HG03571 (cell line): ENCODE data around the gene WIF1.

Experiments
- ATAC-seq: cut with Tn5 transposase; IDR thresholded peaks from one replicate; pipeline ENCODE4 v1.9.1; 2021; ENCODE audit not compliant: unreplicated experiment

The WIF1 gene, protein sequence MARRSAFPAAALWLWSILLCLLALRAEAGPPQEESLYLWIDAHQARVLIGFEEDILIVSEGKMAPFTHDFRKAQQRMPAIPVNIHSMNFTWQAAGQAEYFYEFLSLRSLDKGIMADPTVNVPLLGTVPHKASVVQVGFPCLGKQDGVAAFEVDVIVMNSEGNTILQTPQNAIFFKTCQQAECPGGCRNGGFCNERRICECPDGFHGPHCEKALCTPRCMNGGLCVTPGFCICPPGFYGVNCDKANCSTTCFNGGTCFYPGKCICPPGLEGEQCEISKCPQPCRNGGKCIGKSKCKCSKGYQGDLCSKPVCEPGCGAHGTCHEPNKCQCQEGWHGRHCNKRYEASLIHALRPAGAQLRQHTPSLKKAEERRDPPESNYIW

DNA sequence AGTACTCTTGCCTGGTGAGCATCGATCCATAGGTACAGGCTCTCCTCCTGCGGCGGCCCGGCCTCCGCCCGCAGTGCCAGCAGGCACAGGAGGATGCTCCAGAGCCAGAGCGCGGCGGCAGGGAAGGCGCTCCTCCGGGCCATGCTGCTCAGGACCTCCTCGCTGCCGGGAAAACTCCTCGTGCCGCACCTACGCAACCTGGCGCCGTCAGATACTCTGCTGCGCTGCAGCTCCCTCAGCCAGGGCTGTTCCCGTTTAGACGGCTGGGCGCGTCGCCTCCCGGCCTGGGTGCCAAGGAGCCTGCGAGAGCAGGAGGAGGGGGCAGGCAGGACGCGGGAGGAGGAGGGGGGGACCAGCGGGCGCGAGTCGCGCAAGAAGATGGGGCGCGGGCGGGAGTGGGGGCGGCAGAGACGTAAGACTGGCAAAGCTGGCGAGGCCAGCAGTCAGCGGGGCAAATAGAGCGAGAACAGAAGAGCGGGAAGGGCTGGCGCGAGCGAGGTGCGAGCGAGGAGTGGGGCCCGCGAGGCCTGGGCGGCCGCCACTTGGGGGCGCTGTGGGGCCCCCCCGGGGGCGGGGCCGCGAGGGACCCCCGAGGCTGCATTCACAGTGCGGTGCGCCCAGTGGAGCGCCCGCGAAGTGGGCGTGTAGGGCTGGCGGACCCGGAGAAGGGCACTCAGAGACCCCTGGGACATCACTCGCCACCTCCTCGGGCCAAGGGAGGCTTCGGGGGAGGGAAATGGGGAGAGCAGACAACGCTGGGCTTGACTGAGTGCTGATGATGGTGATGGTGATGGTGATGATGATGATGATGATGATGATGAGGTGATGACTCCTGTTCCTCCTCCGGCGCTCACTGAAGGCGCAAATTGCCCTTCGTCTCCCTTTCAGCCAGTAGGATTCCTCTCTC, at the start of gene WIF1:
WIF1 (minus strand) TSS at position 257 of the 907 bp plus-strand sequence; CDS start at position 143, 114 bp downstream.
- ATAC-seq, result no peak

DNA sequence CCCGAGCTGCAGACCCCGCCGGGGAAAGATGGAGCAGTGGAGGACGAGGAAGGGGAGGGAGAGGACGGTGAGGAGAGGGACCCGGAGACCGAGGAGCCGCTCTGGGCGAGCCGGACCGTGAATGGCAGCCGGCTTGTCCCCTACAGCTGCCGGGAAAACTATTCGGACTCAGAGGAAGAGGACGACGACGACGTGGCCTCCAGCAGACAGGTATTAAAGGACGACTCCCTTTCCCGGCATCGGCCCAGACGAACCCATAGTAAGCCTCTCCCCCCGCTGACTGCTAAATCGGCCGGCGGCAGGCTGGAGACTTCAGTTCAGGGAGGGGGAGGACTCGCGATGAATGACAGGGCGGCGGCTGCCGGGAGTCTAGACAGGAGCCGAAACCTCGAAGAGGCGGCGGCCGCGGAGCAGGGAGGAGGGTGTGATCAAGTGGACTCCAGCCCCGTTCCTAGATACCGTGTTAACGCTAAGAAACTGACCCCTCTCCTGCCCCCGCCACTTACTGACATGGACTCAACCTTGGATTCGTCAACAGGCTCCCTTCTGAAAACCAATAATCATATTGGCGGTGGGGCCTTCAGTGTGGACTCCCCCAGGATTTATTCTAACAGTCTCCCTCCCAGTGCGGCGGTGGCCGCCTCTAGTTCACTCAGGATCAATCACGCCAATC, 49.2 kb upstream of the WIF1 start:
- ATAC-seq, result peak; percentile 35

DNA sequence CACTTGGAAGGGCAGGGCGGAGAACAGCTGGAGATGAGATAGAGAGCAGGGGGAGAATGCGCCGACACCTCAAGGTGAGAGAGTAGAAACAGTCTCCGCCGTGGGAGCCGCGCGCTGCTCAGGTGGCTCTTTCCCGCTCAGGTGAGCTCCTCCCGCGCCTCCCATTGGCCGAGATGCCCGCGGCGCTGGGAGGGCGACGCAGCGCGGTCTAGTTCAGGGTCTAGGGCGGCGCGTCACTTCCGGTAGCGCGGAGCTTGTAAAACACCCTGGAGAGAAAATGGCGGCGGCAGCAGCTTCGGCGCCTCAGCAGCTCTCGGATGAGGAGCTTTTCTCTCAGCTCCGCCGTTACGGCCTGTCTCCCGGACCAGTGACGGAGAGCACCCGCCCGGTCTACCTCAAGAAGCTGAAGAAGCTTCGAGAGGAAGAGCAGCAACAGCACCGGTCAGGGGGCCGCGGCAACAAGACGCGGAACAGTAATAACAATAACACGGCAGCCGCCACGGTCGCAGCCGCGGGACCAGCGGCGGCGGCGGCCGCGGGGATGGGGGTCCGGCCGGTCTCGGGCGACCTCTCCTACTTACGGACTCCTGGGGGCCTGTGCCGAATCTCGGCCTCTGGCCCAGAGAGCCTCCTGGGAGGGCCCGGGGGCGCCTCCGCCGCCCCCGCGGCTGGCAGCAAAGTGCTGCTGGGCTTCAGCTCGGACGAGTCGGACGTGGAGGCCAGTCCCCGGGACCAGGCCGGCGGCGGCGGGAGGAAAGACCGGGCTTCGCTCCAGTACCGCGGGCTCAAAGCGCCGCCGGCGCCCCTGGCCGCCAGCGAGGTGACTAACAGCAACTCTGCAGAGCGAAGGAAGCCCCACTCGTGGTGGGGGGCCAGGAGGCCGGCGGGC, 48.5 kb upstream of the WIF1 start, which contains the start of gene LEMD3:
LEMD3 (plus strand) TSS at position 264 of the 889 bp plus-strand sequence; CDS start at position 278, 14 bp downstream.
- peak; percentile 92 for ATAC-seq

DNA sequence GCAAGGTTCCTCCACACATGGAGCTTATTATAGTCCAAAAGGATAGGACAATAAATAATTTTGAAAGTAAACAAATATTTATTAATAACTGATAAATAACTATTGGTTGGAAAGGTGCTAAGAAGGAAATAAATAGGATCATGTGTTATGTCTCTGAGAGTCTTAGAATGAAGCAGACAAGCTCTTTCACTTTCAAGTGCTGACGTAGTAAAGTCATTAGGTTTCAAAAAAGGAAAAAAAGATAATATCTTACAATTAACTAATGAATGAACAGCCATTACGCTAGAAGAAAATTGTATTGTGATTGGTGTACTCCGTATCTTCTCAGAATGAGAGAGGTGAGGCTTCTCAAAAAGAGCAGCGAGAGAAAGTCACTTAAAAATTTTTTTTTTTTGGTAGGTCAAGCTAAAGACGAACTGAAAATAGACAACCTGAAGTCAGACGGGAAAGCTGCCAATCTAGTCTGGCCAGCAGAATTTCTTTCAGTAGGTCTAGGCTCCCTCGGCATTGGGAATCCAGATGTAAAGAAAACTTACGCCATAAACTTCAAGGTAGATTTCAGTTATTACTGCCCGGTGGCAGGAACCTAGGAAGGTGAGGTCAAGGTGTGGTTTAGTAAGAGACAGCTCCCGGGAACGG, 47.7 kb upstream of the WIF1 start:
- peak; percentile 2 for ATAC-seq

DNA sequence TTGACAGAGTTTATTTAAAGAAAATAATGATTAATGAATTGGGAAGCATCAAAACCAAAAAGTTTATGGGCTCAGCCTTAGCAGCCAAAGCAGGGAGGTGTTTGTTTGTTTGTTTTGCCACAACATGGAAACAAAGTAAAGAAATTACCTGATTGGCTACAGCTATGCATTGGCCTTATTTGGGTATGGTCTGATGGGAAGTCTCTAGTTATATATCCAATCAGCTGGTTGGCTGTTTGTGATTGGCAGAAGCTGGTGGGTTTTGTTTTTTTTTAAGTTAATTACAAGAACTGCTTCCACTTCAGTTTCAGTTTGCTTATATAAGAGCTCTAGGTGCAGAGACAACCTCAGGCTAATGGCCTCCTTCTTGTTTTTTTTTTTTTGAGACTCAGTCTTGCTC, 43.7 kb upstream of the WIF1 start:
- no peak for ATAC-seq

DNA sequence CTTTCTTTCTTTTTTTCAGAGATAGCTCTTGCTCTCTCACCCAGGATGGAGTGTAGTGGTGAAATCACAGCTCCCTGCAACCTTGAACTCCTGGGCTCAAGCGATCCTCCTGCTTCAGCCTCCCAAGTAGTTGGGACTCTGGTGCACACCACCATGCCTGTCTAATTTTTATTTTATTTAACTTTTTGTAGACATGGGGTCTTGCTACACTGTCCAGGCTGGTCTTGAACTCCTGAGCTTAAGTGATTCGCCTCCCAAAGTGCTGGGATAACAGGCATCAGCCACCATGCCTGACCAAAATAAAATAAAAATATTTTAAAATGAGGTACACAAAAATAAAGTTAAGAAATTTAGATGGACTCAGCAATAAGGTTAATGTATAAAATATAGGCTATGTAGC, 43.1 kb upstream of the WIF1 start:
- ATAC-seq, result no peak

DNA sequence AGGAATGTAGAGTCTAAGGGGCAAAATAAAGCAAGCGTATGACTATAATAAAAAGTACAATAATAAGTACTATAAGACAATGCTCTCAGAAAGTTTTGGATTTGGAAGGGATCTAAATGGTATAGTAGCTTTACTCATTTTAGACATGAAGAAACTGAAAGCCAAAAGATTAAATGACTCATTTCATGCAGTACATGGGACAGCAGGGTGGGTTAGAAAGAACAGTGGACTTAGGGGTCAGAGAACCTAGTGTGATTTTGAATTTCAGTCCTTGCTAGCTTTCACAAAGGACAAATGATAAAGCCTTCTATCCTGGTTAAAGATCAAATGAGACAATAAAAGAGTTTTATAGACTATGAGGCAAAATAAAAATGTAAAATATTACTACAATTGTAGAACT, 41.5 kb upstream of the WIF1 start:
- ATAC-seq, result no peak

DNA sequence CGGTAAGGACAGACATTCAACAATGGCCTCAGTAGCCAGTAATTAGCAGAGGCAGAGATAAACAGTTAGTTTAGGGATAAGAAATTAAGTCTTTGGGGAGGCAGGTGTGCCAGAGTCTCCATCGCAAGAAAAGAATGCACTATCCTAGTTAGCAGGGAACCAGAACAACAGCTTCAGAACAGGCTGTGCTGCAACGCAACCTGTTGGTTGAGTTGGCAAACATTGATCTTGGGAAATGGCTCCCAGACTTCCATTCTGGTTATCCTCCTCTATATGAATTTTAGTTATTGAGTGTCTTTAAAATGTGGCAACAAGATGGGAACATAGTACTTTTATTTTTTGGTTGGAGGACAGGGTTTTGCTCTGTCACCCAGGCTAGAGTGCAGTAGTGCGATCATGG, 36.0 kb upstream of the WIF1 start:
- no peak for ATAC-seq

DNA sequence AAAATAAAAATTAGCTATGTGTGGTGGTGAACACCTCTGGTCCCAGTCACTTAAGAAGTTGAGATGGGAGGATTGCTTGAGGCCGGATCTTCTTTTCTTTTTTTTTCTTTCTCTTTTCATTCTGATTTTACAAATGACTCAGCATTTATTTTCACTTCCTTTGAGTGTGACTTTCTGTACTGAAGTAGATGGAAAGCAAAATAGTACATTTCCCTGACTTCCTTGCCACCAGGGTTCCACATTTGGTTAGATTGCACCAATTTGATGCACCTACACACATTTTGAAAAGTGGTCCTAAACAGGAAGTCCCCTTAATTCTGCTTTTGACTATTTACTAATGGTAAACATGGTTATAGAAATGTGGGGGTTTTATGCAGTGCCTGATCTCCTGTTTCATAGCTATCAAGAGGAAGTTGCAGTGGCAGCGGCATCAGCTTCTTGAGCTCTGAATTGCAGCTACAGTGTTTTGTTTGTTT, 35.3 kb upstream of the WIF1 start:
- ATAC-seq, result peak; percentile 90

DNA sequence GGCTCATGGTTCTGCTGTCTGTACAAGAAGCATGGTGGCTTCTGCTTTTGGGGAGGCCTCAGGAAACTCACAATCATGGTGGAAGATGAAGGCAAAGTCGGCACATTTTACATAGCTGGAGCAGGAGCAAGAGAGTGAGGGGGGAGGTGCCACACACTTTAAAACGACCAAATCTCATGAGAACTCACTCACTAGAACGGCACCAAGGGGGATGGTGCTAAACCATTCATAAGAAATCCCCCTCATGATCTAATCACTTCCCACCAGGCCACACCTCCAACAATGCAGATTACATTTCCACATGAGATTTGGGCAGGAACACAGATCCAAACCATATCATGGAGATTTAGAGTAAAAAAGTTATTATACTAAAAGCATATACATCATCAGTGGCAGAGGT, 34.7 kb upstream of the WIF1 start:
- ATAC-seq, result peak; percentile 28

DNA sequence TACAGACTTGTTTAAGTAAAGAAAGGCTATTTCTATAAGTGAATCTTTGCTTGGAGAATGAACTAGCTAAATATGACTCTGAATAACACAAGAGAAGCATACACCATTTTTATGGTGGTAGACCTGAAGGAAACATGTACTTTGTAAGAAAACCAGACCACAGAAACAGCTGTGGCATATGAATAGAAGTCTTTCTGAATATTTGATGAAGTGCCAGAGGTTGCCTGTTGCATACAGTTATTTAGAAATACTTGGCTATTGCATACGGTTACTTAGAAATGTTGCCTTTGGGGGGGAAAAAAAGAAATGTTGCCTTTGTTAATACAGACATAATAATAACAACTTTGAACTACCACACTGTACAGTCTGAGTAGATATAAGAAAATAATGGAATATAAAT, 31.5 kb upstream of the WIF1 start:
- no peak for ATAC-seq

DNA sequence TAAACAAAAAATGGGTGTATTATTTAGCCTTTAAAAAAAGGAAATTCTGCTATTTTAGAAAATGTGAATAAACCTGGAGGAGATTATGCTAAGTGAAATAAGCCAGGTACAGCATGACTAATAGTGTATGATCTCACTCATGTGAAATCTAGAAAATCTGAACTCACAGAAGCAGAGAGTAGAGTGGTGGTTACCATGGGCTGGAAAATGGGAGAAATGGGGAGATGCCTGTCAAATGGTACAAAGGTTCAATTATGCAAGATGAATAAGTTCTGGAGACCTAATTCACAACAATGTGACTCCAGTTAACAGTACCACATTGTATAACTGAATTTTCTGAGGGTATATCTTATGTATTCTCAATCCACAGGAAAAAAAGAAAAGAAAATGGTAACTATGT, 30.9 kb upstream of the WIF1 start:
- no peak for ATAC-seq

DNA sequence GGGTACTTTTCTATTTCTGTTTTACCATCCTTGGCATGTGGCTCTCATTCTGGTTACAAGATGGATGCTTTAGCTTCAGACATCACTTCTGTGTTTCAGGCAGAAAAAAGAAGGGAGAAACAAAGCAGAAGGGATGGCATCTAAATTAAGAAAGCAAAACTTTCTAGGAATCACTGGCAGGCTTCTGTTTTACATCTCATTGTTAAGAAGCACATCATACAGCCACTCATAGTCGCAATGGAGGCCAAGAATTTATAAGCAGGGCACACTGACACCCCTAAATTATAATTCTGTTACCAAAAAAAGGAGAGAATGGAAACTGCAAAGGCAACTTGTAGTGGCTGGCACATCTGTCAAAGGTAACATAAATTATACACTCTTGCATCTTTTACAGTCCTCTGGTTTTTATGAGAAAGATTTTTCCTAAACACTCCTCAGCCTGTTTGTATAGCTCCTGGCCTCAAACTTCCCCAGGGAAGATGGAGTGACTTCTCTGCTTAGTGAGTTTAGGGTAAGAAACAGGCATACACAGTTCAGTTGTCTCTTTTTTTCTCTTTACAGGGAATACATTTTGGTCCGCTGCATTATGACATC, 26.3 kb upstream of the WIF1 start:
- no peak for ATAC-seq

DNA sequence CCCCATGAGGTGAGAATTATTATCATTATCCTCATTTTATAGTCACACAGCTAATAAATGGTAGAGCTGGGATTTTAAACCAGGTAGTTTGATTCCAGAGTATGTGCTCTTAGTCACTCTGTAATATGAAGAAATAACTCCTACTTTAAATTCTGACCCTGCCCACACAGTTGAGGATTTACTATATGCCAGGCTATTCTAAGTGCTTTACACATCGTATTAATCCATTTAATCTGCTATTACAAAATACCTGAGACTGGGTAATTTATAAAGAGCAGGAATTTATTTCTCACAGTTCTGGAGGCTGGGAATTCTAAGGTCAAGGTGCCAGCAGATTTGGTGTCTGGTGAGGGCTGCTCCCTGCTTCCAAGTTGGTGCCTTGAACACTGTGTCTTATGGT, 19.6 kb upstream of the WIF1 start:
- ATAC-seq, result no peak

DNA sequence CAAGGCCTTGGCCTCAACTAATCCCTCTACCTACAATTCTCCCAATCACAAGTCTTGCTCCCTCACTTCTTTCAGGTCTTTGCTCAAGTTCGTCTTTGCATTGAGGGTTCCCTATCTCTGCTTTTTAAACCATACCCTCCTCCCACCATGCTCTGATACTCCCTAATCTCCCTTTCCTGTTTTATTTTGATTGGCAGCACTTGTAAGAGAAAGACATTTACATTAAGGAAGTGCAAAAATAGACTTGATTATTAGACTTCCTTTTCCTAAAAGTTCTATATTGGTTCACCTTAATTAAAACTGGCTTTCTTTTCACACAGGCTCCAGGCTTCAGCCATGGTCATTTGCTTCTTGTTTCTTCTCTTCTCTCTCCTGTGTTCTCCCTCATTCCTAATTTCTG, 18.3 kb upstream of the WIF1 start:
- no peak for ATAC-seq

DNA sequence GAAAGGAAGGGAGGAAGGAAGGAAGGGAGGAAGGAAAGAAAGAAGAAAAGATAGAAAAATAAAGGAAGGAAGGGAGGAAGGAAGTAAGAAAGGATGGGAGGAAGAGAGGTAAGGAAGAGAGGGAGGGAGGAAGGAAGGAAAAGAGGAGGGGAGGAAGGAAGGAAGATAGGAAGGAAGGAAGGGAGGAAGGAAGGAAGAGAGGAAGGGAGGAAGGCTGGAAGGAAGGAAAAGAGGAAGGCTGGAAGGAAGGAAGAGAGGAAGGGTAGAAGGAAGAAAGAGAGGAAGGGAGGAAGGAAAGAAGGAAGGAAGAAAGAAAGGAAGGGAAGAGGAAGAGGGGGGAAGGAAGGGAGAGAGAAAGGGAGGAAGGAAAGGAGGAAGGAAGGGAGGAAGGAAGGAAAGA, 12.8 kb upstream of the WIF1 start:
- ATAC-seq, result no peak

DNA sequence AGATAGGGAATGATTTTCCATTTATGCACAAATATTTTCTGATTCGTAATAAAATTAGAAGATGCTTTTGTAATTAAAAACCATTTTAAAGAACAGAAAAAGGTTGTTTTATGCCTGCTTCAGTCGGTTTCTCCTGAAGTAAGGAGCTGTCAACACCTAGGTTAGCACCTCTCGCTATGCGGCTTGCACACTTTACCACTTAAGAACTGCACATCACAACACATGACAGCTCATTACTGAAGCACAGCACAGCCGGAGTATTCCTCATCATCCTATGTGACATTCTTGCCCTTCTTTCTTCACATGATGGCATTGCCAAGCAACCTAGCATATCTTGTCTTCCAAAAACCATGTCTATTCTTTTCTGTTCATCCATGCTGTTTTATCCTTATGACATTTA, 5.4 kb upstream of the WIF1 start:
- no peak for ATAC-seq

DNA sequence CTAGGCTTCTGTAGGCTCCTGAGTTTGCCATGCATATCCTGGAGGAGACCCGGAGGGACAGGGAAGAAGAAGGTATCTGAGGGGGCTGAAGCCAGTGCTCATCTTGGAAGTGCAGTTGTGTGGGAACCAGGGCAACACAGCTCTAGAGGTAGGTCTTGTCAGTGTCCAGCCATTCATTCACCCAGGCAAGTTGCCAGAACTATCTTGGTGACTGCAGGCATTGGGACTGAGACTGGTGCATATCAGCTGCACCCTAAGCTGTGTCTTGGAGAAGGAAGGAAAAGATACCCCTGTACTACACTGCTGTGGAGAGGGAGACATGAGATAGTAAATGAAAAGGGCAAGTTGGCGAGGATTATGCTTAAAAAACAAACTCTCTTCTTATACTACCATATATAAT, 4.9 kb upstream of the WIF1 start:
- ATAC-seq, result no peak

DNA sequence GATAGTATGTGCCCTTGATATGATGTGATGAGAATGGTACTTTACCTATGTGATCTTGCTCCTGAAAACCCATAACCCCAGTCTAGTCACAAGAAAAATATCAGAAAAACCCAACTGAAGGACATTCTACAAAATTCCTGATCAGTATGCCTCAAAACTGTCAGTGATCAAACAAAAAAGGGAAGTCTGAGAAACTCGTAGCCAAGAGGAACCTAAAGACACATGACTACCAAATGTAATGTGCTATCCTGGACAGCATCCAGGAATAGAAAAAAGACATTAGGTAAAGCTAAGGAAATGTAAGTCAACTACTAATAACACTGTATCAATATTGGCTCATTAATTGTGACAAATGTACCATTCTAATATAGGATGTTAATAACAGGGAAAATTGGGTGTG, 4.1 kb upstream of the WIF1 start:
- no peak for ATAC-seq
